Osteocyte (in vitro differentiated cells): ENCODE results near the gene ARL5A. TPM values are rescaled to one million over a fixed set of nuclear protein-coding genes. Genes with fewer than 3 reads are reported as not detected.
A peak's percentile ranks its signal among the peaks of the same experiment; 100 is the strongest.

Experiments used
- DNase-seq: peaks from one replicate; pipeline ENCODE4 v3.0.0; 2021; ENCODE audit warnings: mixed read lengths; ENCODE audit not compliant: unreplicated experiment; ENCODE audit errors: extremely low spot score
- H3K27ac Mint-ChIP-seq: one replicate; pipeline ENCODE4 v1.8.0; 2021; ENCODE audit warnings: mild to moderate bottlenecking, mixed read lengths; ENCODE audit not compliant: unreplicated experiment
- H3K27me3 Mint-ChIP-seq: one replicate; pipeline ENCODE4 v1.8.0; 2021; ENCODE audit warnings: mixed read lengths; ENCODE audit not compliant: unreplicated experiment
- H3K36me3 Mint-ChIP-seq: one replicate; pipeline ENCODE4 v1.8.0; 2021; ENCODE audit warnings: mixed read lengths; ENCODE audit not compliant: unreplicated experiment
- H3K4me1 Mint-ChIP-seq: one replicate; pipeline ENCODE4 v1.8.0; 2021; ENCODE audit warnings: mixed read lengths; ENCODE audit not compliant: unreplicated experiment
- H3K4me3 Mint-ChIP-seq: one replicate; pipeline ENCODE4 v1.8.0; 2021; ENCODE audit warnings: mild to moderate bottlenecking, moderate library complexity, mixed read lengths; ENCODE audit not compliant: unreplicated experiment
- H3K9me3 Mint-ChIP-seq: one replicate; pipeline ENCODE4 v1.8.0; 2021; ENCODE audit warnings: mixed read lengths; ENCODE audit not compliant: unreplicated experiment
- total RNA-seq: library from RNA; stranded (reverse); gene quantifications from 2 replicates; pipeline ENCODE4 v1.2.1, GENCODE V29; 2021
- TF ChIP-seq, protein P1 (sequence below): fragments of 200-600 bp; sonication (generic); IDR thresholded peaks from 2 replicates; pipeline ENCODE4 v1.5.0; 2021; ENCODE audit warnings: antibody characterized with exemption, mild to moderate bottlenecking, moderate library complexity

ARL5A gene
- total RNA-seq, 1 donor from 2014 or later = 41.6 TPM

DNA sequence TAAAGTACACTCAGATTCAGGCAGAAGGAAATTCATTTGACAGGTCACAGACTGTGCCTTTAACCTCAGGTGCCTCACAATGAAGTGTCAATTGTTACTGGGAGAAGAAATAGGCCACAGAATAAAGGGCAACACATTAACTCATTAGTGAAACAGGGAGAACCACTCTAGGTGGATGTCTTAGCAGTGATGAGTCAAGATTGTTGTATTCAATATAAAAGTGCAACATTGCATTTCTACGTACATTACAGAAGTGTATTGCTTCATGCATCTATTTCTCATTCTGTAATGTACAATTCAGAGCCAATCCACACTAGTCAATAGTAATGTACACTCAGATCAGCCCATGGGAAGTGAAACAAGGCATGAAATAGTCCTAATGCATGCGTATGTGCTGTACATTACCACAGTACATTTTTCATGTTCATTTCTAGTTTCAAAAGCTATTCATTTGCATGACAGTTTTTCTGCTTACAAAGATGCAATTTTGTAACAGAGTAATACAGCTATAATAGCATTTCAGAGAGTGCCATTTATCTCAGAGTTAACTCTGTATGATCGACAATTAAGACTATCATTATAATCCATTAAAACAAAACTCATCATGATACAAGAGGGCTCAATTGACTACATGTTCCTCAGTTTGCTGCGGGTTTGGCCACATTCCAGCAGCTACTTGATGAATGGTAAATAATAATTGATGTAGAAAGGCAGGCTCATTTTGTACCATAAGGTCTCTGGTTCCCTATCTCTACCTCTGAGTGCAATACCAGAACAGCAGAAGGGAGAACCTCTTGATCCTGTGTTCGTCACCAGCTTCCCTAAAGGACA, 12.2 kb upstream of the ARL5A start:
- Mint-ChIP-seq H3K4me1 (no peaks in the 10 kb centered on the region), H3K27ac (no peak overlapping the region), H3K36me3 (no peaks in the 10 kb centered on the region), H3K27me3 (peaks cover 17% of the 10 kb centered on the region), H3K4me3 (no peak overlapping the region), H3K9me3 (no peaks in the 10 kb centered on the region)
- TF ChIP-seq, protein P1, sequence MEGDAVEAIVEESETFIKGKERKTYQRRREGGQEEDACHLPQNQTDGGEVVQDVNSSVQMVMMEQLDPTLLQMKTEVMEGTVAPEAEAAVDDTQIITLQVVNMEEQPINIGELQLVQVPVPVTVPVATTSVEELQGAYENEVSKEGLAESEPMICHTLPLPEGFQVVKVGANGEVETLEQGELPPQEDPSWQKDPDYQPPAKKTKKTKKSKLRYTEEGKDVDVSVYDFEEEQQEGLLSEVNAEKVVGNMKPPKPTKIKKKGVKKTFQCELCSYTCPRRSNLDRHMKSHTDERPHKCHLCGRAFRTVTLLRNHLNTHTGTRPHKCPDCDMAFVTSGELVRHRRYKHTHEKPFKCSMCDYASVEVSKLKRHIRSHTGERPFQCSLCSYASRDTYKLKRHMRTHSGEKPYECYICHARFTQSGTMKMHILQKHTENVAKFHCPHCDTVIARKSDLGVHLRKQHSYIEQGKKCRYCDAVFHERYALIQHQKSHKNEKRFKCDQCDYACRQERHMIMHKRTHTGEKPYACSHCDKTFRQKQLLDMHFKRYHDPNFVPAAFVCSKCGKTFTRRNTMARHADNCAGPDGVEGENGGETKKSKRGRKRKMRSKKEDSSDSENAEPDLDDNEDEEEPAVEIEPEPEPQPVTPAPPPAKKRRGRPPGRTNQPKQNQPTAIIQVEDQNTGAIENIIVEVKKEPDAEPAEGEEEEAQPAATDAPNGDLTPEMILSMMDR = no peak
- DNase-seq = no peak

DNA sequence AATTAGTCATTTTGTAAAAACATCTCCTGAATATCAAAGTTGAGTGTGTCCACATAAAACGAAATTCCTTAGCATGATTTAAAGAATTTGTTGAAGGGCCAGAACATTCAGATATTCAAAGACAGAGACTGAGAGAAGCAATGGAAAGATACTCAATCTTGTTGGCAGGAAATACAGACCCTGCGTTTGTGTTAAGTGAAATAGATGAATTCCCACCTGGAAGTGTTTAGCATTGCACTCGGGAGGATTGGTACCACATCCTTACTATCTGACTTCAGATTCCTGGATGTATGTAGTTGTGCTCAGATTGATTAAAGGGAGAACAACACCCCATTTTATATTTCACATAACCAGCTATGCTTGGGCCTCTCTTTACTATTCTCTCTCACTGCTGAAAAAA, 9.7 kb upstream of the ARL5A start:
- peaks cover 26% of the 10 kb centered on the region for H3K27me3 Mint-ChIP-seq
- no peak overlapping the region for H3K4me3 Mint-ChIP-seq
- H3K36me3 Mint-ChIP-seq = no peaks in the 10 kb centered on the region
- H3K9me3 Mint-ChIP-seq = no peaks in the 10 kb centered on the region
- no peak overlapping the region for H3K27ac Mint-ChIP-seq
- DNase-seq = no peak
- TF ChIP-seq, protein P1 = no peak
- H3K4me1 Mint-ChIP-seq = no peaks in the 10 kb centered on the region

DNA sequence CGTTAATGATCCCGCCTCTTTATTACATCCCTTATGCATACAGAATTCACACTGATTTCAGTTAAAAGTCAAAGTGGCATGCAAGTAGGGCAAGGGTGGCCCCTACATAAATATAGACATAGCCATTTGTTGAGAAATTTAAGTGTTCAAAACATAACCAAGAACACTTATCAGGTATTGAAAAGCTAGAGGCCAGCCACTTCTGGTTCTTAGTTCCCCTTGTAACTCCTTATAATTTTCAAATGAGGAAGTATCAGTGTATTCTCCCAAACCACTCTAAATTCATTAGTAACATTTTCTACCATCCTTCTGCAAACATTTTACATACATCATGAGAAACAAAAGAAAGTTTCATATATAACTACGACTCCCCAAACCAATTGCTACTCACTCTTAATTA, 5.8 kb upstream of the ARL5A start:
- no peak overlapping the region for H3K4me3 Mint-ChIP-seq

DNA sequence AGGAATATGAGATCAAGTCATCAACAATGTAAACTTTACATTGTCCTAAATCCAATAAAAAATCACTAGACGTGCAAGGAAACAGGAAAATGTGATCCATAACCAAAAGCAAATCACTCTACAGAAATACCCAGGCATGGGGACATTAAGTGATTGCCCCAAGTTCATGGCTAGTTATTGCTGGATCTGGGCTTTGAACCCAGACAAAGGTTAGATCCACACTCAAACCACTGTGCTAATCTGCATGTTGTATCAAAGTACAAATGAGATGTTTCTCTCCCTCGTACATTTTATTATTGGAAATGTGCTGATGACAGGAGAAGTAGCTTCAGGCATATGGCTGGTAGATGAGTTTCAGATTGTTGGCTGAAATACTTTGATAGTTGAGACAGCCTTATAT, 2.7 kb upstream of the ARL5A start:
- DNase-seq = no peak
- Mint-ChIP-seq H3K36me3 (no peaks in the 10 kb centered on the region), H3K4me1 (peaks cover 20% of the 10 kb centered on the region), H3K27ac (no peak overlapping the region), H3K27me3 (peaks cover 14% of the 10 kb centered on the region), H3K9me3 (no peaks in the 10 kb centered on the region), H3K4me3 (no peak overlapping the region)
- TF ChIP-seq, protein P1 = no peak

More for the DNA sequence above, 5.8 kb upstream of the ARL5A start:
- Mint-ChIP-seq H3K27me3 (peaks cover 25% of the 10 kb centered on the region), H3K27ac (no peak overlapping the region), H3K4me1 (no peaks in the 10 kb centered on the region), H3K9me3 (no peaks in the 10 kb centered on the region), H3K36me3 (no peaks in the 10 kb centered on the region)
- DNase-seq = no peak
- TF ChIP-seq, protein P1 = no peak

DNA sequence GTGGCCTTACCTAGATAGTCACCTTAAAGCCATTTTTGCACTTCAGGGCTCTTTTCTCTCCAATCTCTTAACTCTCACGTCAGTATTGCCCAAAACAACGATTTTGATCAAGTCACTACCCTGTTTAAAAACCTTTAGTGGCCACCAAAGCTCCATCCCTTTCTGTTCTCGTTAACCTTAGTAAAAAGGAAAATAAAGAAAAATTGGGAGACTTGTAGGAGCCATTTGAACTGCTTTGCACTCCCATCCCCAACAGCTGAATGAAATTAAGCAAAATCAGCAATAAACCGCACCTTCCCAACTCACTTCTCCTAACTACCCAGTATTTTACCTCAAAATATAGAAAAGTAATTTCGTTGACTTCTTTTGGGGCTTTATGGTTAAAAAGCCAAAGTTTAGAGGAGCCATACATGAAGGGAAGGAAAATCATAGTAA, 686 bp upstream of the ARL5A start:
- Mint-ChIP-seq H3K4me3 (peak overlapping the region; percentile 92), H3K27me3 (peaks cover 3% of the 10 kb centered on the region), H3K36me3 (no peaks in the 10 kb centered on the region), H3K9me3 (no peaks in the 10 kb centered on the region), H3K27ac (peak overlapping the region; percentile 88), H3K4me1 (peaks cover 28% of the 10 kb centered on the region)
- TF ChIP-seq, protein P1 = no peak
- DNase-seq = no peak
